HEK293T (cell line): ENCODE measurements around the gene PYGL.

Experiments
- CTCF ChIA-PET: fragments of 350-600 bp; formaldehyde crosslinking; extraction: SDS; loops from one replicate; lab custom pipeline; 2021; ENCODE audit warnings: antibody characterized with exemption, inconsistent platforms; lab: Yijun Ruan, JAX
- POLR2A ChIA-PET: fragments of 350-600 bp; formaldehyde crosslinking; extraction: SDS; loops from one replicate; lab custom pipeline; 2020; ENCODE audit warnings: antibody characterized with exemption, inconsistent platforms; lab: Yijun Ruan, JAX
- DNase-seq: peaks from one replicate; pipeline ENCODE4 v3.0.0; 2012; ENCODE audit warnings: mixed read lengths; ENCODE audit errors: extremely low spot score
- ARNT ChIP-seq: fragments of 450-650 bp; IDR thresholded peaks from 2 replicates; pipeline ENCODE4 v1.6.1; 2017; ENCODE audit warnings: mild to moderate bottlenecking
- BHLHE40 ChIP-seq: fragments of 450-650 bp; IDR thresholded peaks from 2 replicates; pipeline ENCODE4 v1.6.1; 2016; ENCODE audit warnings: mild to moderate bottlenecking, moderate library complexity, borderline replicate concordance
- CTBP1 ChIP-seq: fragments of 450-650 bp; IDR thresholded peaks from 2 replicates; pipeline ENCODE4 v1.6.1; 2016; ENCODE audit warnings: borderline replicate concordance
- ELF4 ChIP-seq: fragments of 450-650 bp; IDR thresholded peaks from 2 replicates; pipeline ENCODE4 v1.6.1; 2017; ENCODE audit warnings: antibody characterized with exemption
- FOXA1 ChIP-seq: fragments of 450-650 bp; IDR thresholded peaks from 2 replicates; pipeline ENCODE4 v1.6.1; 2016; ENCODE audit warnings: mild to moderate bottlenecking
- FOXK2 ChIP-seq: fragments of 450-650 bp; IDR thresholded peaks from 2 replicates; pipeline ENCODE4 v1.6.1; 2016; ENCODE audit warnings: mild to moderate bottlenecking
- FOXM1 ChIP-seq: fragments of 450-650 bp; IDR thresholded peaks from 2 replicates; pipeline ENCODE4 v1.6.1; 2017; ENCODE audit warnings: mild to moderate bottlenecking, borderline replicate concordance
- HDGF ChIP-seq: fragments of 450-650 bp; IDR thresholded peaks from 2 replicates; pipeline ENCODE4 v1.6.1; 2017; ENCODE audit warnings: antibody characterized with exemption, borderline replicate concordance
- L3MBTL2 ChIP-seq: fragments of 450-650 bp; conservative IDR thresholded peaks from 2 replicates; pipeline ENCODE4 v1.6.1; 2016; ENCODE audit warnings: mild to moderate bottlenecking
- LEF1 ChIP-seq: fragments of 450-650 bp; IDR thresholded peaks from 2 replicates; pipeline ENCODE4 v1.6.1; 2017; ENCODE audit warnings: mild to moderate bottlenecking, borderline replicate concordance
- NFRKB ChIP-seq: fragments of 450-650 bp; IDR thresholded peaks from 2 replicates; pipeline ENCODE4 v1.6.1; 2016; ENCODE audit warnings: mild to moderate bottlenecking, moderate library complexity
- PKNOX1 ChIP-seq: fragments of 450-650 bp; IDR thresholded peaks from 2 replicates; pipeline ENCODE4 v1.6.1; 2016
- SP1 ChIP-seq: fragments of 450-650 bp; IDR thresholded peaks from 2 replicates; pipeline ENCODE4 v1.6.1; 2017
- SUZ12 ChIP-seq: fragments of 450-650 bp; IDR thresholded peaks from 2 replicates; pipeline ENCODE4 v1.6.1; 2016; ENCODE audit warnings: mild to moderate bottlenecking
- TARDBP ChIP-seq: fragments of 450-650 bp; IDR thresholded peaks from 2 replicates; pipeline ENCODE4 v1.6.1; 2016
- ZNF384 ChIP-seq: fragments of 450-650 bp; IDR thresholded peaks from 2 replicates; pipeline ENCODE4 v1.6.1; 2016

PYGL gene

GRCh38 chr14:50932156-50932555 lies 12.1 kb downstream of the PYGL start:
- ChIA-PET POLR2A (interaction anchor here (1.7 kb wide), 1 partner anchor 12 kb away, joined by 15 read pairs; the partner anchor contains the start of gene PYGL), CTCF (no interaction called here)
- DNase-seq = no peak
- TF ChIP-seq ZNF384 = no peak
- TF ChIP-seq LEF1 = no peak
- TF ChIP-seq L3MBTL2 = no peak
- TF ChIP-seq SUZ12 = no peak
- no peak for TF ChIP-seq ELF4
- TF ChIP-seq SP1 = no peak
- no peak for TF ChIP-seq FOXA1
- no peak for TF ChIP-seq HDGF
- TF ChIP-seq TARDBP = no peak
- no peak for TF ChIP-seq FOXM1
- TF ChIP-seq BHLHE40 = no peak
- TF ChIP-seq FOXK2 = no peak
- no peak for TF ChIP-seq ARNT
- TF ChIP-seq PKNOX1 = no peak

GRCh38 chr14:50931559-50931958 lies 12.7 kb downstream of the PYGL start:
- POLR2A ChIA-PET = interaction anchor here (1.7 kb wide), 1 partner anchor 12 kb away, joined by 15 read pairs; the partner anchor contains the start of gene PYGL
- CTCF ChIA-PET = no interaction called here
- TF ChIP-seq FOXK2 (no peak), PKNOX1 (no peak), LEF1 (no peak), L3MBTL2 (no peak), HDGF (no peak), TARDBP (no peak), ZNF384 (no peak), ARNT (no peak), BHLHE40 (no peak), SUZ12 (no peak), NFRKB (no peak), FOXM1 (no peak)
- no peak for DNase-seq

- TF ChIP-seq ELF4 = no peak
- no peak for TF ChIP-seq HDGF
- no peak for TF ChIP-seq ARNT
- no peak for TF ChIP-seq L3MBTL2
- no peak for TF ChIP-seq BHLHE40
- no peak for TF ChIP-seq NFRKB
- no peak for TF ChIP-seq PKNOX1
- TF ChIP-seq SUZ12 = no peak
- no peak for TF ChIP-seq CTBP1
- no peak for TF ChIP-seq FOXK2
- TF ChIP-seq SP1 = no peak
- ChIA-PET CTCF (no interaction called here), POLR2A (no interaction called here)
- DNase-seq = no peak
Observed at GRCh38 chr14:50929506-50929905, 14.8 kb downstream of the PYGL start.

- ChIA-PET POLR2A (interaction anchor here (0.7 to 1.7 kb wide), 2 partner anchors 16 to 167 kb away, joined by 3 read pairs; partner anchors contain the start of genes PYGL and TRIM9), CTCF (interaction anchor here (0.7 kb wide), 1 partner anchor 1472 kb away, joined by 3 read pairs; no protein-coding TSS in a partner anchor)
- no peak for TF ChIP-seq HDGF
- no peak for TF ChIP-seq ARNT
- TF ChIP-seq TARDBP = no peak
- no peak for TF ChIP-seq SP1
- TF ChIP-seq BHLHE40 = no peak
- TF ChIP-seq PKNOX1 = no peak
- TF ChIP-seq ZNF384 = no peak
- no peak for TF ChIP-seq FOXM1
- no peak for DNase-seq
Observed at GRCh38 chr14:50928002-50928635, 16.2 kb downstream of the PYGL start.

GRCh38 chr14:50926851-50927386 lies 17.4 kb downstream of the PYGL start:
- no peak for DNase-seq
- CTCF ChIA-PET = no interaction called here
- POLR2A ChIA-PET = interaction anchor here (1.9 kb wide), 1 partner anchor 17 kb away, joined by 9 read pairs; the partner anchor contains the start of gene PYGL
- TF ChIP-seq FOXM1 (no peak), FOXK2 (no peak), SUZ12 (no peak), BHLHE40 (no peak), CTBP1 (no peak), ZNF384 (no peak), ARNT (no peak), L3MBTL2 (no peak), FOXA1 (no peak), LEF1 (no peak), SP1 (no peak)

GRCh38 chr14:50924843-50925242 lies 19.4 kb downstream of the PYGL start:
- CTCF ChIA-PET = no interaction called here
- no peak for DNase-seq
- TF ChIP-seq ZNF384 (no peak), PKNOX1 (no peak), FOXA1 (no peak), BHLHE40 (no peak), LEF1 (no peak), SUZ12 (no peak), SP1 (no peak), L3MBTL2 (no peak), FOXK2 (no peak), CTBP1 (no peak), ARNT (no peak), ELF4 (no peak), NFRKB (no peak)
- POLR2A ChIA-PET = interaction anchor here (1.9 kb wide), 1 partner anchor 19 kb away, joined by 9 read pairs; the partner anchor contains the start of gene PYGL
